HCT116 (cell line): ENCODE data around the gene EYA4. TPM values are rescaled to one million over a fixed set of nuclear protein-coding genes. Genes with fewer than 3 reads are reported as not detected.

Experiments
- ATAC-seq: fragments of 200-7000 bp; cut with Tn5 transposase; 2 replicates; pipeline ENCODE4 v1.9.1; 2020; ENCODE audit warnings: mild to moderate bottlenecking, moderate library complexity
- BruUV-seq: library from RNA; stranded (reverse); fragments of 400-500 nt; replicated peaks from 2 replicates; lab custom pipeline; 2021; lab: Mats Ljungman, UMichigan
- CTCF ChIA-PET: fragments of 300-600 bp; sonication (Branson Sonifier 250); formaldehyde crosslinking; loops from one replicate; lab custom pipeline; 2021; ENCODE audit warnings: antibody characterized with exemption; lab: Charles Lee
- POLR2A ChIA-PET: fragments of 300-600, 350-600 bp; sonication (Branson Sonifier 250); formaldehyde crosslinking; loops from one replicate; lab custom pipeline; 2021; ENCODE audit warnings: antibody characterized with exemption; lab: Charles Lee
- RAD21 ChIA-PET, 2 experiments: fragments of 300-600 bp; sonication (Branson Sonifier 250); formaldehyde crosslinking; loops; one replicate each; lab custom pipeline; 2023; ENCODE audit warnings: low total read pairs in 2 of 2; ENCODE audit not compliant: uncharacterized antibody in 2 of 2, unreplicated experiment in 2 of 2, low non-redundant PET in 1 of 2; lab: Charles Lee
- DNase-seq: peaks from one replicate; pipeline ENCODE4 v3.0.0-alpha.2; 2010; ENCODE audit warnings: low read depth, low spot score
- H2AFZ ChIP-seq: fragments of 200-600 bp; shearing (Covaris generic), sonication (generic); 2 replicates; pipeline ENCODE4 v1.6.1; 2017; ENCODE audit warnings: low read depth, mixed run types, mixed read lengths, antibody characterized with exemption, low read length; ENCODE audit not compliant: poor library complexity, severe bottlenecking
- H3K27ac ChIP-seq: 2 replicates; pipeline ENCODE4 v1.5.1; 2012; ENCODE audit warnings: low read depth, low read length
- H3K27me3 ChIP-seq: fragments of 200-600 bp; sonication (generic); 2 replicates; pipeline ENCODE4 v1.6.1; 2016; ENCODE audit warnings: mixed run types, low read length, mixed read lengths; ENCODE audit not compliant: insufficient read depth
- H3K36me3 ChIP-seq, 2 experiments: fragments of 200-500 bp in 1 of 2; fragments of 200-600 bp in 1 of 2; sonication (Bioruptor generic) in 1 of 2; sonication (generic) in 1 of 2; 2 replicates each; pipeline versions ENCODE4 v1.5.1 to v1.6.1; 2014 to 2016; ENCODE audit warnings: low read length in 2 of 2, inconsistent platforms in 1 of 2, mixed read lengths in 1 of 2, mixed run types in 1 of 2; ENCODE audit not compliant: insufficient read depth in 2 of 2, control insufficient read depth in 1 of 2
- H3K4me1 ChIP-seq, 2 experiments: fragments of 200-600 bp in 1 of 2; sonication (generic) in 1 of 2; 2 replicates each; pipeline versions ENCODE4 v1.5.1 to v1.6.1; 2012 to 2017; ENCODE audit warnings: low read length in 2 of 2, inconsistent platforms in 1 of 2, mild to moderate bottlenecking in 1 of 2, mixed read lengths in 1 of 2, mixed run types in 1 of 2, moderate library complexity in 1 of 2; ENCODE audit not compliant: insufficient read depth in 2 of 2, control insufficient read depth in 1 of 2
- H3K4me2 ChIP-seq: fragments of 200-600 bp; sonication (generic); 2 replicates; pipeline ENCODE4 v1.6.1; 2017; ENCODE audit warnings: mixed run types, low read length, mixed read lengths
- H3K4me3 ChIP-seq, 2 experiments: fragments of 200-600 bp in 1 of 2; sonication (generic) in 1 of 2; replicated peaks in 1 of 2; 2 replicates each; pipeline ENCODE4 v1.5.1; 2011 to 2016; ENCODE audit warnings: low read length in 2 of 2, control low read depth in 1 of 2, low read depth in 1 of 2, mild to moderate bottlenecking in 1 of 2, mixed read lengths in 1 of 2, mixed run types in 1 of 2
- H3K79me2 ChIP-seq: fragments of 200-600 bp; sonication (generic); 2 replicates; pipeline ENCODE4 v1.6.1; 2017; ENCODE audit warnings: mild to moderate bottlenecking, mixed run types, low read length, moderate library complexity, mixed read lengths; ENCODE audit not compliant: insufficient read depth
- H3K9ac ChIP-seq: fragments of 200-600 bp; sonication (generic); 2 replicates; pipeline ENCODE4 v1.6.1; 2016; ENCODE audit warnings: low read length, mixed read lengths
- H3K9me2 ChIP-seq: fragments of 200-600 bp; sonication (generic), shearing (Covaris generic); 2 replicates; pipeline ENCODE4 v1.6.1; 2017; ENCODE audit warnings: mixed run types, mild to moderate bottlenecking, moderate library complexity; ENCODE audit not compliant: insufficient read depth
- H3K9me3 ChIP-seq, 2 experiments: fragments of 200-500 bp in 1 of 2; fragments of 200-600 bp in 1 of 2; sonication (Bioruptor generic) in 1 of 2; sonication (generic) in 1 of 2; 2 replicates each; pipeline ENCODE4 v1.6.1; 2014 to 2017; ENCODE audit warnings: low read length in 2 of 2, mixed read lengths in 2 of 2, inconsistent platforms in 1 of 2, low read depth in 1 of 2, mild to moderate bottlenecking in 1 of 2, mixed run types in 1 of 2, moderate library complexity in 1 of 2; ENCODE audit not compliant: control insufficient read depth in 1 of 2, insufficient read depth in 1 of 2
- H4K20me1 ChIP-seq: fragments of 200-600 bp; sonication (generic), shearing (Covaris generic); 2 replicates; pipeline ENCODE4 v1.6.1; 2017; ENCODE audit warnings: mixed run types, mild to moderate bottlenecking, moderate library complexity; ENCODE audit not compliant: insufficient read depth
- CTCF ChIP-seq, 3 experiments: fragments of 200-600 bp in 1 of 3; sonication (generic) in 1 of 3; IDR thresholded peaks in 2 of 3; conservative IDR thresholded peaks in 1 of 3; 2 replicates each; pipeline ENCODE4 v1.5.1; 2012 to 2017; ENCODE audit warnings: low read depth in 2 of 3, low read length in 2 of 3, antibody characterized with exemption in 1 of 3, borderline replicate concordance in 1 of 3, control low read depth in 1 of 3, mild to moderate bottlenecking in 1 of 3, mixed read lengths in 1 of 3, mixed run types in 1 of 3, moderate library complexity in 1 of 3; ENCODE audit not compliant: insufficient read depth in 1 of 3
- EZH2 ChIP-seq: fragments of 200-600 bp; sonication (generic); IDR thresholded peaks from 2 replicates; pipeline ENCODE4 v1.6.1; 2017; ENCODE audit warnings: antibody characterized with exemption, mixed run types
- POLR2A ChIP-seq: IDR thresholded peaks from 2 replicates; pipeline ENCODE4 v1.7.0; 2011; ENCODE audit warnings: borderline replicate concordance; ENCODE audit not compliant: insufficient read depth, insufficient read length; ENCODE audit errors: extremely low read depth
- REST ChIP-seq: IDR thresholded peaks from 2 replicates; pipeline ENCODE4 v1.6.1; 2012; ENCODE audit warnings: low read depth
- SRF ChIP-seq: IDR thresholded peaks from 2 replicates; pipeline ENCODE4 v1.6.1; 2012; ENCODE audit warnings: low read depth
- YY1 ChIP-seq: IDR thresholded peaks from 2 replicates; pipeline ENCODE4 v1.6.1; 2011; ENCODE audit warnings: low read length, low read depth, moderate library complexity, mild to moderate bottlenecking; ENCODE audit not compliant: insufficient replicate concordance; ENCODE audit errors: extremely low read depth
- intact Hi-C: fragments of 100-400 bp; cut with micrococcal nuclease; formaldehyde crosslinking; loops from 2 replicates; pipeline ENCODE4 v1.10.0; 2022
- total RNA-seq: library from RNA; stranded (reverse); gene quantifications from one replicate; pipeline ENCODE4 v1.2.1, GENCODE V29; 2021; ENCODE audit not compliant: unreplicated experiment

EYA4 gene
- total RNA-seq, 1 experiment from 2014 or later = not detected

DNA sequence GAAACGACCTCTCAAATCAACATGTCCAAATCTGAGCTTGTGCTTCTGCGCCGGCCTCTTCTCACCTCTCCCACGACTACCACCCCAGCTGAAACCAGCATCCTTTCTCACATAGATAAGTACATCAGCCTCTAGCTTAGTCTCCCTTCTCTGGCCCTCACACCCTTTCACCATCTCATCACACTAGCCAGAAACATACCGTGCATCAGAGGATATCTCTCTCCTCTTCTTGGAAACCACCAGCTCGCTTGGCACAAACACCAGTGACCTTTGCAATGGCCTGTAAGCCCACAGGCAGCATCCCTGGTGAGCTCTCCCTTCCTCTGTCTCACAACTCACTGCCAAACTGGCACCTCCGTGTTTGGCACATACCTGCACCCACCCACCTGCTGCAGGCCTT, 291.8 kb downstream of the EYA4 start:
- TF ChIP-seq CTCF (IDR thresholded peaks at IDR 0.05 in 2 of 3, conservative IDR thresholded peaks at IDR 0.05 in 1 of 3; ENCODE audit: borderline replicate concordance in 1 of 3, insufficient read depth in 1 of 3, low read depth in 2 of 3, low read length in 2 of 3) (no peak), SRF (no peak), POLR2A (no peak), EZH2 (no peak)
- H3K4me1 ChIP-seq = no peaks in the 10 kb centered on the region
- ChIA-PET CTCF (interaction anchor here (1.0 kb wide), 1 partner anchor 570 kb away, joined by 3 read pairs; no protein-coding TSS in a partner anchor), POLR2A (no interaction called here), RAD21 (no interaction called here)
- H3K27ac ChIP-seq = no peak overlapping the region
- H3K9ac ChIP-seq = no peak overlapping the region
- no peaks in the 10 kb centered on the region for H3K9me2 ChIP-seq
- no TSS peak for BruUV-seq
- no peak overlapping the region for H3K4me3 ChIP-seq
- no peak overlapping the region for H2AFZ ChIP-seq
- no peak overlapping the region for H3K4me2 ChIP-seq
- no peaks in the 10 kb centered on the region for H4K20me1 ChIP-seq
- DNase-seq (no peak), ATAC-seq (no peak)
- H3K36me3 ChIP-seq = no peaks in the 10 kb centered on the region
- H3K79me2 ChIP-seq = no peaks in the 10 kb centered on the region
- peaks cover 8% of the 10 kb centered on the region for H3K27me3 ChIP-seq
- H3K9me3 ChIP-seq = no peaks in the 10 kb centered on the region
- intact Hi-C loops = no loop called here

DNA sequence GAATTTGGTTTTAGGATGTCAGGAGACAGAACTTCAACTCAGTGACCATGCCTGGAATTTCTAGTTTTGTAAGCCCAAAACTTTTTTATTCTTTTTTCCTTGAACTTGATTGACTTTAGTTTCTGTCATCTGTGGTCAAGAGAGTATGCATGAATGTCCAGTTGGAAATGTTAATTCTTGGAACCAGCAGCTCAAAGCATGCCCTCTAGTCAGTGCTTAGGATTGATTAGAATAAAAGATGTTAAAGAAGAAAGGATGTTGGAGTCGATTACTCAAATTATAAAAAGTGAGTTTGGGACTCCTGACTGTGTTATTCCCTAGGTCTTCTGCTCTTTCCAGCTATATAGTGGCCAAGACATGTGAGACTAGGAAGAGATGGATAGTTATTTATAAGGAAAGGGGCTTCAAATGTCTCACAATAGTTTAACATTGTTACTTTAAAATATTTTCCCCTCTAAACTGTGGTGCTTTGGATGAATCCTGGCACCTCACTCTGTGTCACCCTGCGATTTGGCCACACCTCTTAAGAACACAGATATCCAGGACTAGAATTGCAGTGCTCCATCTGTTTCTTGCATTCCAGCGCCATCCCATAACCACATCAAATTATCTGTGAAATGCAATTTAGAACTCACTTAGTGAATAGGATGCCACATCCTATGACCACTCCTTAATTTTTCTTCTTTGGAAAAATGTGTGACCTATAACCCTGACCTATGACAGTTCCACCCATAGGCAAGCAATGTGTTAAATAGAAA, 298.5 kb downstream of the EYA4 start:
- DNase-seq = no peak
- H3K4me3 ChIP-seq = no peak overlapping the region
- no peak overlapping the region for H3K4me2 ChIP-seq
- ChIA-PET POLR2A (no interaction called here), RAD21 (no interaction called here), CTCF (no interaction called here)
- no peaks in the 10 kb centered on the region for H3K9me3 ChIP-seq
- H3K79me2 ChIP-seq = no peaks in the 10 kb centered on the region
- H3K4me1 ChIP-seq = peaks cover 2 to 11% of the 10 kb centered on the region in 2 experiments; a peak in 1 of 4 replicates
- no peak overlapping the region for H3K9ac ChIP-seq
- no peak overlapping the region for H2AFZ ChIP-seq
- H3K27me3 ChIP-seq = no peaks in the 10 kb centered on the region
- TF ChIP-seq YY1 = no peak
- TF ChIP-seq REST = no peak
- no peaks in the 10 kb centered on the region for H3K9me2 ChIP-seq
- no peak for ATAC-seq
- no TSS peak for BruUV-seq
- no peak overlapping the region for H3K27ac ChIP-seq
- no peaks in the 10 kb centered on the region for H4K20me1 ChIP-seq
- no peaks in the 10 kb centered on the region for H3K36me3 ChIP-seq
- intact Hi-C loops = no loop called here
